Endothelial cell of umbilical vein (primary cell): ENCODE data around the gene ANKS1A. TPM values are rescaled to one million over a fixed set of nuclear protein-coding genes. Genes with fewer than 3 reads are reported as not detected.

Experiments used
- Bru-seq: library from RNA; stranded (reverse); fragments of 400-500 nt; gene quantifications from one replicate; lab custom pipeline; 2021; lab: Mats Ljungman, UMichigan
- BruChase-seq, 2 experiments: library from RNA; stranded (reverse); fragments of 400-500 nt; gene quantifications; one replicate each; lab custom pipeline; 2021; lab: Mats Ljungman, UMichigan
- BruUV-seq: library from RNA; stranded (reverse); fragments of 400-500 nt; replicated peaks from 2 replicates; lab custom pipeline; 2021; lab: Mats Ljungman, UMichigan
- CTCF ChIA-PET: fragments of 300-600, 350-600 bp; sonication (Branson Sonifier 250); formaldehyde crosslinking; loops from one replicate; lab custom pipeline; 2021; ENCODE audit warnings: antibody characterized with exemption, inconsistent platforms; lab: Charles Lee
- POLR2A ChIA-PET: fragments of 300-600, 350-600 bp; sonication (Branson Sonifier 250); formaldehyde crosslinking; loops from one replicate; lab custom pipeline; 2021; ENCODE audit warnings: antibody characterized with exemption, inconsistent platforms; lab: Charles Lee
- DNase-seq: peaks from one replicate; pipeline ENCODE4 v3.0.0-alpha.2; 2011; ENCODE audit warnings: low read depth, low spot score
- FAIRE-seq: peaks from 2 replicates; lab custom pipeline; 2011; peaks lifted over from hg19 to GRCh38; lab: Jason Lieb, UNC
- H2AFZ ChIP-seq: 2 replicates; pipeline ENCODE4 v1.6.0; 2012; ENCODE audit warnings: low read depth, low read length, control low read depth, inconsistent platforms
- H3K27ac ChIP-seq: 2 replicates; pipeline ENCODE4 v1.5.1; 2011; ENCODE audit warnings: low read depth, mild to moderate bottlenecking, control low read depth, low read length, moderate library complexity; ENCODE audit not compliant: insufficient read depth
- H3K27me3 ChIP-seq, 2 experiments: 2 replicates each; pipeline versions ENCODE4 v1.6.0 to v1.6.1; 2011; ENCODE audit warnings: low read length in 2 of 2, mixed read lengths in 1 of 2; ENCODE audit not compliant: control insufficient read depth in 2 of 2, insufficient read depth in 2 of 2
- H3K36me3 ChIP-seq, 2 experiments: 2 replicates in 1 of 2; 3 replicates in 1 of 2; pipeline ENCODE4 v1.5.1; 2011; ENCODE audit warnings: low read length in 2 of 2, mild to moderate bottlenecking in 1 of 2, moderate library complexity in 1 of 2; ENCODE audit not compliant: control insufficient read depth in 2 of 2, insufficient read depth in 2 of 2; ENCODE audit errors: extremely low read depth in 1 of 2
- H3K4me1 ChIP-seq: 3 replicates; pipeline ENCODE4 v1.5.1; 2011; ENCODE audit warnings: mild to moderate bottlenecking, low read length; ENCODE audit not compliant: control insufficient read depth, insufficient read depth; ENCODE audit errors: extremely low read depth
- H3K4me2 ChIP-seq: 2 replicates; pipeline ENCODE4 v1.6.1; 2011; ENCODE audit warnings: low read length, control low read depth, mixed read lengths; ENCODE audit not compliant: insufficient read depth
- H3K4me3 ChIP-seq, 3 experiments: fragments of 200-600 bp in 1 of 3; sonication (generic), shearing (Covaris generic) in 1 of 3; replicated peaks in 1 of 3; 2 replicates each; pipeline ENCODE4 v1.5.1; 2011 to 2016; ENCODE audit warnings: control low read depth in 3 of 3, low read length in 3 of 3, mild to moderate bottlenecking in 2 of 3, inconsistent platforms in 1 of 3, low read depth in 1 of 3, moderate library complexity in 1 of 3; ENCODE audit not compliant: insufficient read depth in 1 of 3
- H3K79me2 ChIP-seq: 2 replicates; pipeline ENCODE4 v1.6.0; 2012; ENCODE audit warnings: low read length, inconsistent platforms; ENCODE audit not compliant: control insufficient read depth, insufficient read depth
- H3K9ac ChIP-seq: replicated peaks from 2 replicates; pipeline ENCODE3; 2011; ENCODE audit warnings: low read length, control low read depth; ENCODE audit not compliant: insufficient read depth; ENCODE audit errors: extremely low read depth
- H3K9me1 ChIP-seq: replicated peaks from 3 replicates; pipeline ENCODE4 v1.6.0; 2011; ENCODE audit warnings: mild to moderate bottlenecking, low read length; ENCODE audit not compliant: control insufficient read depth, insufficient read depth; ENCODE audit errors: extremely low read depth
- H3K9me3 ChIP-seq: replicated peaks from 2 replicates; pipeline ENCODE4 v1.5.1; 2012; ENCODE audit warnings: low read length, inconsistent platforms; ENCODE audit not compliant: control insufficient read depth, insufficient read depth
- H4K20me1 ChIP-seq: replicated peaks from 2 replicates; pipeline ENCODE3; 2011; ENCODE audit warnings: mild to moderate bottlenecking, low read length; ENCODE audit not compliant: control insufficient read depth, insufficient read depth; ENCODE audit errors: extremely low read depth
- EZH2 ChIP-seq: IDR thresholded peaks from 2 replicates; pipeline ENCODE4 v1.6.1; 2012; ENCODE audit warnings: borderline replicate concordance, low read depth, mild to moderate bottlenecking, moderate library complexity, low read length, inconsistent platforms; ENCODE audit not compliant: severe bottlenecking
- GATA2 ChIP-seq: IDR thresholded peaks from 2 replicates; pipeline ENCODE4 v1.7.0; 2011; ENCODE audit warnings: low read depth, mild to moderate bottlenecking, moderate library complexity, mixed read lengths, low read length; ENCODE audit not compliant: insufficient read length, insufficient read depth
- JUN ChIP-seq: IDR thresholded peaks from 2 replicates; pipeline ENCODE4 v1.6.1; 2011; ENCODE audit warnings: borderline replicate concordance, low read depth; ENCODE audit not compliant: insufficient read length, insufficient read depth
- MYC ChIP-seq: IDR thresholded peaks from one replicate; pipeline ENCODE4 v1.6.1; 2011; ENCODE audit warnings: mild to moderate bottlenecking, low read depth, low read length
- POLR2A ChIP-seq: IDR thresholded peaks from 2 replicates; pipeline ENCODE4 v1.6.1; 2012; ENCODE audit warnings: low read depth, mild to moderate bottlenecking, control low read depth, low read length
- POLR2AphosphoS5 ChIP-seq: IDR thresholded peaks from 2 replicates; pipeline ENCODE4 v1.6.1; 2012; ENCODE audit warnings: low read depth, mild to moderate bottlenecking, control low read depth, low read length, moderate library complexity; ENCODE audit not compliant: insufficient read depth
- dilution Hi-C: fragments of 300-500 bp; cut with MboI; formaldehyde crosslinking; loops from one replicate; pipeline ENCODE4 v1.15.0; 2019; ENCODE audit warnings: low sequenced_read_pairs; ENCODE audit not compliant: extremely low pct_ligation_motif_present
- intact Hi-C: fragments of 100-400 bp; cut with micrococcal nuclease; formaldehyde crosslinking; loops from one replicate; pipeline ENCODE4 v1.10.0; 2022
- long read RNA-seq: library from polyadenylated mRNA; stranded (forward); transcript quantifications from one replicate; pipeline ENCODE4 v2.0.0, GENCODE V29; 2021
- polyA minus RNA-seq, 3 experiments: library from RNA; depleted of rRNA, polyadenylated mRNA; stranded (reverse); fragments of >200 nt; gene quantifications; 1 replicate in 1 of 3; 2 replicates in 2 of 3; pipeline ENCODE4 v1.2.3, GENCODE V29; 2011
- polyA plus RNA-seq, 4 experiments: library from polyadenylated mRNA; depleted of rRNA in 3 of 4; stranded (reverse) in 3 of 4; unstranded in 1 of 4; fragments of >200 nt; gene quantifications; 2 replicates each; pipeline versions ENCODE4 v1.2.1 to v1.2.3, GENCODE V29; 2011 to 2012; ENCODE audit warnings: missing spikeins in 1 of 4
- total RNA-seq: library from RNA; stranded (reverse); gene quantifications from 2 replicates; pipeline ENCODE4 v1.2.3, GENCODE V29; 2021
- TF ChIP-seq, protein P1 (sequence below): IDR thresholded peaks from 2 replicates; pipeline ENCODE4 v1.6.1; 2011; ENCODE audit not compliant: insufficient read depth, insufficient read length

The ANKS1A gene, protein sequence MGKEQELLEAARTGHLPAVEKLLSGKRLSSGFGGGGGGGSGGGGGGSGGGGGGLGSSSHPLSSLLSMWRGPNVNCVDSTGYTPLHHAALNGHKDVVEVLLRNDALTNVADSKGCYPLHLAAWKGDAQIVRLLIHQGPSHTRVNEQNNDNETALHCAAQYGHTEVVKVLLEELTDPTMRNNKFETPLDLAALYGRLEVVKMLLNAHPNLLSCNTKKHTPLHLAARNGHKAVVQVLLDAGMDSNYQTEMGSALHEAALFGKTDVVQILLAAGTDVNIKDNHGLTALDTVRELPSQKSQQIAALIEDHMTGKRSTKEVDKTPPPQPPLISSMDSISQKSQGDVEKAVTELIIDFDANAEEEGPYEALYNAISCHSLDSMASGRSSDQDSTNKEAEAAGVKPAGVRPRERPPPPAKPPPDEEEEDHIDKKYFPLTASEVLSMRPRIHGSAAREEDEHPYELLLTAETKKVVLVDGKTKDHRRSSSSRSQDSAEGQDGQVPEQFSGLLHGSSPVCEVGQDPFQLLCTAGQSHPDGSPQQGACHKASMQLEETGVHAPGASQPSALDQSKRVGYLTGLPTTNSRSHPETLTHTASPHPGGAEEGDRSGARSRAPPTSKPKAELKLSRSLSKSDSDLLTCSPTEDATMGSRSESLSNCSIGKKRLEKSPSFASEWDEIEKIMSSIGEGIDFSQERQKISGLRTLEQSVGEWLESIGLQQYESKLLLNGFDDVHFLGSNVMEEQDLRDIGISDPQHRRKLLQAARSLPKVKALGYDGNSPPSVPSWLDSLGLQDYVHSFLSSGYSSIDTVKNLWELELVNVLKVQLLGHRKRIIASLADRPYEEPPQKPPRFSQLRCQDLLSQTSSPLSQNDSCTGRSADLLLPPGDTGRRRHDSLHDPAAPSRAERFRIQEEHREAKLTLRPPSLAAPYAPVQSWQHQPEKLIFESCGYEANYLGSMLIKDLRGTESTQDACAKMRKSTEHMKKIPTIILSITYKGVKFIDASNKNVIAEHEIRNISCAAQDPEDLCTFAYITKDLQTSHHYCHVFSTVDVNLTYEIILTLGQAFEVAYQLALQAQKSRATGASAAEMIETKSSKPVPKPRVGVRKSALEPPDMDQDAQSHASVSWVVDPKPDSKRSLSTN
- total RNA-seq (20.7 and 26.1 TPM in 2 replicates), polyA plus RNA-seq (6.7 and 8.9 TPM in 2 replicates), polyA minus RNA-seq (20.1 and 20.9 TPM in 2 replicates), Bru-seq, nascent RNA (percentile 72 among the genes with signal in this experiment), BruChase-seq, experiment 1, labeled RNA remaining after a 6-hour chase (percentile 69 among the genes with signal in this experiment), BruChase-seq, experiment 2, labeled RNA remaining after a 2-hour chase (percentile 71 among the genes with signal in this experiment)
- 8.6 TPM in 2 replicates for polyA plus RNA-seq (2011; cell fraction: cytosol; rRNA removed)
- 22.9 and 28.3 TPM in 2 replicates for polyA plus RNA-seq (2011; cell fraction: nucleus; rRNA removed)
- 11.1 and 12.4 TPM in 2 replicates for polyA plus RNA-seq (2012)
- polyA minus RNA-seq (2011; cell fraction: cytosol; rRNA and poly(A)+ RNA removed), result 5.5 TPM
- 21.1 and 22.3 TPM in 2 replicates for polyA minus RNA-seq (2011; cell fraction: nucleus; rRNA and poly(A)+ RNA removed)
- long read RNA-seq, full-length matches to known transcripts, result 7 of 33 reads
- long read RNA-seq, partial matches to known transcripts, result 14 of 33 reads
- long read RNA-seq, other reads (novel, unspliced or antisense), result 12 of 33 reads

DNA sequence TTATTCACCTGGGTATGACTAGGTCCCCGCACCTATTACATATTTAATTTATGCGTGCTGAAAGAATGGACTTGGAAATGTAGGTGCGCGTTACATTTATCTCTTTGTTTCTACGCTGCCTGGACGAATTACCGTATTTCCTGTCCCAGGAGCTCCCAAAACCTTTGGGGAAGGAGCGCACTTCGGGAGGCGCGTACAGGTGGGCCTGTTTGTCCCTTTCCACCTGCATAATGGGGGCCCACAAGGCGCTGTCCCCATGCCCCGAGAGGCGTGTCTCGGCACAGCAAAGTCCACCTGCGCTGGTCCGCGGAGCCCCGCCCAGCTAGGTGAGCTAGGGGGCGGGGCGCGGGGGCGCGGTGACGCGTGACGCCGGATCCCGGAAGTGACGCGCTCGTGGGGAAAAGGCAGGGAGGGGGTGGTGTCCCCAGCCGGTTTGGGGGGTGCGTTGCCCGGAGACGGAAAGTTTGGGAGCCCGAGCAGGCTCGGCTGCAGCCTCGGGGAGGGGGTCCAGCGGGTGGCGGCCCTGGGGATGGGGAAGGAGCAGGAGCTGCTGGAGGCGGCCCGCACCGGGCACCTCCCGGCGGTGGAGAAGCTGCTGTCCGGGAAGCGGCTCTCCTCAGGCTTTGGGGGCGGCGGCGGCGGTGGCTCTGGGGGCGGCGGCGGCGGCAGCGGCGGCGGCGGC is at the start of gene ANKS1A:
Gene ANKS1A, plus strand, starts transcription at position 382 of the 682 bp plus-strand sequence. Its CDS starts 148 bp downstream, at position 530.
- ChIA-PET POLR2A (interaction anchor here (0.5 kb wide), 1 partner anchor 132 kb away, joined by 5 read pairs; no protein-coding TSS in a partner anchor), CTCF (interaction anchor here (0.9 to 4.5 kb wide), 8 partner anchors 17 to 352 kb away, joined by 3 to 18 read pairs (median 6); partner anchors contain the start of gene BLTP3A)
- Histone ChIP-seq H3K9me3 (no peaks in the 10 kb centered on the region), H3K9me1 (no peaks in the 10 kb centered on the region), H3K4me1 (peaks cover 14% of the 10 kb centered on the region), H3K4me2 (peak within 1 kb of the TSS; percentile 98), H3K27ac (peak within 1 kb of the TSS; percentile 82), H4K20me1 (no peaks in the 10 kb centered on the region), H3K9ac (peak within 1 kb of the TSS; percentile 86), H3K27me3 (no peaks in the 10 kb centered on the region), H3K4me3 (peak within 1 kb of the TSS; percentile 80 to 96 (median 87)), H2AFZ (peak within 1 kb of the TSS; percentile 86), H3K79me2 (peaks cover 27% of the 10 kb centered on the region), H3K36me3 (peaks cover 0 to 3% of the 10 kb centered on the region in 2 experiments)
- dilution Hi-C loops (no loop called here), intact Hi-C loops (loop anchor here (1.0 to 2.0 kb wide), 4 partner anchors 24 to 132 kb away; partner anchors contain the start of gene SNRPC)
- no peak for TF ChIP-seq MYC
- TF ChIP-seq, protein P1, sequence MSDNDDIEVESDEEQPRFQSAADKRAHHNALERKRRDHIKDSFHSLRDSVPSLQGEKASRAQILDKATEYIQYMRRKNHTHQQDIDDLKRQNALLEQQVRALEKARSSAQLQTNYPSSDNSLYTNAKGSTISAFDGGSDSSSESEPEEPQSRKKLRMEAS, result no peak
- TF ChIP-seq GATA2, result no peak
- TF ChIP-seq POLR2AphosphoS5, result no peak
- TF ChIP-seq EZH2, result no peak
- no peak for TF ChIP-seq JUN
- TF ChIP-seq POLR2A, result peak; percentile 55
- DNase-seq (peak; percentile 48), FAIRE-seq (peak; percentile 24)
- BruUV-seq, result no TSS peak
